ENCODE data around the gene LUM. TPM values are rescaled to one million over a fixed set of nuclear protein-coding genes. Genes with fewer than 3 reads are reported as not detected.

The LUM gene
- total and polyA plus RNA-seq, 5 experiments from 2014 or later: not detected

DNA sequence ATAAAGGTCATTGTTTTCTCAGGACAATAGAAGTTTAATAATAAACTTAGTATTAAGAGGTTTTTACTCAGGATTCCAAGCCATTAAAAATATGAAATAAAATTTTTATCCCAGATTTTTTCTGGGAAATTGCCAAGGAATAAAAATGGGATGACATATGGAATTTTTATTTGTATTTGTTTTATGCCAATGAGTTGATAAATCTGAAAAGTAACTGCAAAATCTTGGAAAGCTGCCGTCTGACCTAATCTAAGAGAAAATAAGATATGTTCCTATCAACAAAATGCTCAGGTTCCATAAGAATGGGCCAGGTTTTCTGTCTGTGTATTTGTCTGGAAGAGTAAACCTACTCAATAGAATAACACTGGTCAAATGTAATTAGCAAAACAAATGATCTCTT, 31.3 kb downstream of the LUM start:
- Mint-ChIP-seq H3K4me1 (no peaks in the 10 kb centered on the region), H3K27me3 (peaks cover 0 to 6% (median 0%) of the 10 kb centered on the region in 5 donors), H3K27ac (no peak overlapping the region), H3K36me3 (no peaks in the 10 kb centered on the region), H3K9me3 (no peaks in the 10 kb centered on the region), H3K4me3 (no peak overlapping the region)
- ATAC-seq: no peak
- POLR2A ChIA-PET: no interaction called here
- no peak for DNase-seq

GRCh38 chr12:91078501-91078900, 32.8 kb downstream of the LUM start:
- Mint-ChIP-seq H3K4me1 (no peaks in the 10 kb centered on the region), H3K27me3 (peaks cover 0 to 10% (median 1%) of the 10 kb centered on the region in 5 donors), H3K4me3 (no peak overlapping the region), H3K27ac (no peak overlapping the region), H3K9me3 (no peaks in the 10 kb centered on the region), H3K36me3 (no peaks in the 10 kb centered on the region)
- POLR2A ChIA-PET: no interaction called here
- ATAC-seq (no peak), DNase-seq (no peak)

GRCh38 chr12:91077228-91077954, 33.9 kb downstream of the LUM start:
- no peak overlapping the region for H3K27ac Mint-ChIP-seq
- no peak for ATAC-seq
- H3K27me3 Mint-ChIP-seq: peaks cover 0 to 10% (median 3%) of the 10 kb centered on the region in 5 donors
- no peaks in the 10 kb centered on the region for H3K36me3 Mint-ChIP-seq
- no peak for DNase-seq
- POLR2A ChIA-PET: no interaction called here
- H3K4me1 Mint-ChIP-seq: no peaks in the 10 kb centered on the region
- H3K4me3 Mint-ChIP-seq: no peak overlapping the region
- H3K9me3 Mint-ChIP-seq: no peaks in the 10 kb centered on the region

DNA sequence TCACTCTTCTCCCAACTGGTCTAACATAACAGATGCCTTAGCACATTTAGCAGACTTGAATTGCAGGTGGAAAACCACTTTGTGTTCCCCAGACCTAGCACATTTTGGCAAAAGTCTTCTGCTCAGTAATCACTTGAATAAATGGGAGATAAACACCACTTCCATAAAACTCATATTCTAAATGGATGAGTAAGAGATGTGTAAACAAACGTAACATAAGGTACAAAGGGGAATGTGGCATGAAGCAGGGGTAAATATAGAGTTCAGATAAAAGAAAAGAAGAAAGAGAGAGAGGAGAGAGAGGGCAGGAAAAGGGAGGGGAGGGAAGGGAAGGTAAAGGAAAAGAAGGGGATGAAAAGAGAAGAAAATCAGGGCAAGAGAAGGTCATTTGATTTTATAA, 36.4 kb downstream of the LUM start:
- POLR2A ChIA-PET: no interaction called here
- no peak for DNase-seq
- peaks cover 0 to 10% (median 3%) of the 10 kb centered on the region in 5 donors for H3K27me3 Mint-ChIP-seq

DNA sequence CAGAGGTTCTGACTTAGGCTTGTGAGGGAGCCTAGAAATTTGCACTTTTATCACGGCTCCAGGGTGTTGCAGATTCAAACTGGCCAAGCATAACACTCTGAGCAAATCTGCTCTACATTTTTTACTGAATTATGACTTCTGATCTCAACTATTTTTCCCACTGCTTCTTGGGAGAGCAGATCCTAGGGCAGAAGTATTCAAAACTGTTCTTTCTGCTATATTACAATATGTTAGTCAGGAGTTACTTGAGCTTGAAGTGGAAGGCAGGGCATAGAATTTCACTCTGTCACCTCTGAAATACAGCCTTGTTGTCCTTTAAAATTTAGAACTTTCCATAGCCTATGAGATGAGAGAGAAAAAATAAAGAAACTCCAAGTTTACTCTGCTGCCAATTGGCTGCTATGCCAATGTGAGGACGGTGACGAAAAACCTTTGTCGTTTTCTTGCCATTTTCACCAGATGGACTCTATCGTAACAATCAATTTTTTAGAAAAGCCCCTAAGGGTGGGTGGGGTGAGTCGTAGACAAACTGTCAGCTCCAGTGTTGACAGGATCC, 37.1 kb downstream of the LUM start:
- ATAC-seq (no peak), DNase-seq (no peak)
- Mint-ChIP-seq H3K4me3 (no peak overlapping the region), H3K27me3 (peaks cover 0 to 10% (median 3%) of the 10 kb centered on the region in 5 donors), H3K9me3 (no peaks in the 10 kb centered on the region), H3K36me3 (no peaks in the 10 kb centered on the region), H3K4me1 (no peaks in the 10 kb centered on the region), H3K27ac (no peak overlapping the region)
- POLR2A ChIA-PET: no interaction called here

More for the DNA sequence above, 36.4 kb downstream of the LUM start:
- no peak overlapping the region for H3K27ac Mint-ChIP-seq
- H3K36me3 Mint-ChIP-seq: no peaks in the 10 kb centered on the region
- no peaks in the 10 kb centered on the region for H3K9me3 Mint-ChIP-seq
- no peaks in the 10 kb centered on the region for H3K4me1 Mint-ChIP-seq
- no peak for ATAC-seq
- H3K4me3 Mint-ChIP-seq: no peak overlapping the region

DNA sequence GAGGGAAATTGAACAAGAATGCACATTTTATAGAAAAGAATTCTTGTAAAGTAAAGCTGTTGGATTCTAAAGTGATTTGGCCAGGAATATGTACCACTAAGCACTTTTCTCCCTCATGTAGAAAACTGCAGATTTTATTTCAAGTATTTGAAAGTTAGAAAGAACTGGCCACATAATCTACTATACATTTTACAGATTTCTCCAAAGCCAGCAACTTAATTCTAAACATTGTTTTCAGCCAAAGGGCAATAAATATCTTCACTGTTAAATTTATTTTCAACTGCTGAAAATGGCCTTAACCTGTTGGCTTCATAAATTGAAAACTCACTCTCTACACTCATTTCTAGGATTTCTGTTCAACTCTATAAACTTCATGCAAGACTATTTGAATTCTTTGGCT, 37.9 kb downstream of the LUM start:
- no peaks in the 10 kb centered on the region for H3K9me3 Mint-ChIP-seq
- H3K27ac Mint-ChIP-seq: no peak overlapping the region
- POLR2A ChIA-PET: no interaction called here
- no peaks in the 10 kb centered on the region for H3K4me1 Mint-ChIP-seq
- ATAC-seq (no peak), DNase-seq (no peak)
- H3K36me3 Mint-ChIP-seq: no peaks in the 10 kb centered on the region
- peaks cover 0 to 10% (median 3%) of the 10 kb centered on the region in 5 donors for H3K27me3 Mint-ChIP-seq
- H3K4me3 Mint-ChIP-seq: no peak overlapping the region

DNA sequence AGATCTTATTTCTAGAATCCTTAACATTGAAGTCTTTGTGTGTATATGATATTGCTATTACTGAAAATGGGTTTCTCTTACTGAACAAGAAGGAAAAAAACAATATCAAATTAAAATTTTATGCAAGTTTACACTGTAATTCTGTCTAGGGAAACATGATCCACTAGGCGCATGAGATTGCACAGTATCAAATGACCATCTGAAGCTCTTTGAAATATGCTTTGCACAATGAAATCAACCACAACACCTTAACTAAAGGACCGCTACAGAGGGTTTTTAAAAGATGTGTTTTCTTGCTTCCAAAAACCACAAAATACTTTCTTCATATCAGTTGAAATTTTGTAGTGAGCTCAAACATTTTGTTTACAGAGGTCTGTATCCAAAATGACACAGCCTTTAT, 38.4 kb downstream of the LUM start:
- H3K9me3 Mint-ChIP-seq: no peaks in the 10 kb centered on the region
- no peak for DNase-seq
- H3K4me1 Mint-ChIP-seq: no peaks in the 10 kb centered on the region
- no peak overlapping the region for H3K27ac Mint-ChIP-seq
- no peak for ATAC-seq
- H3K4me3 Mint-ChIP-seq: no peak overlapping the region
- POLR2A ChIA-PET: no interaction called here
- peaks cover 0 to 10% (median 3%) of the 10 kb centered on the region in 5 donors for H3K27me3 Mint-ChIP-seq
- no peaks in the 10 kb centered on the region for H3K36me3 Mint-ChIP-seq

DNA sequence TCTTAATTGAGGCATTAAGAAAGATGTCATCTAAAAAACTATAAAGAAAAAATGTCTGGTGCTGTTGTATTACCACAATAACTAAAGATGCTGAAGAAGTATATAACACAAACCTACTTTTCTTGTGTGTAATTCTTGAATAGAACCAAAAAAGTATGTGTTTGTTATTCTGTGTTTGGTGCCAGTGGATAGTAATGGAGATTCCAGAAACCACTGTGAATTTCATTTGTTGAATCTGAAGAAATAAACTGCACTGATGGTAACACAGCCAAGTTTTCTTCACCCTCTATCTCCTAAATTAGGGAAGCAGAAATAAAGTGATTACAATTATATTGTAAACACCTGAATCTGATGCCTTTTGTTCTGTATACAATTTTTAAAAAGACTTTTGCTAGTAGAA, 40.4 kb downstream of the LUM start:
- no peaks in the 10 kb centered on the region for H3K9me3 Mint-ChIP-seq
- H3K27ac Mint-ChIP-seq: no peak overlapping the region
- H3K4me1 Mint-ChIP-seq: no peaks in the 10 kb centered on the region
- no peaks in the 10 kb centered on the region for H3K36me3 Mint-ChIP-seq
- H3K4me3 Mint-ChIP-seq: no peak overlapping the region
- DNase-seq (no peak), ATAC-seq (no peak)
- POLR2A ChIA-PET: no interaction called here
- peaks cover 0 to 5% (median 3%) of the 10 kb centered on the region in 5 donors for H3K27me3 Mint-ChIP-seq

- Mint-ChIP-seq H3K27ac (no peak overlapping the region), H3K9me3 (no peaks in the 10 kb centered on the region), H3K36me3 (no peaks in the 10 kb centered on the region), H3K4me1 (no peaks in the 10 kb centered on the region), H3K27me3 (peaks cover 0 to 2% (median 0%) of the 10 kb centered on the region in 5 donors), H3K4me3 (no peak overlapping the region)
- ATAC-seq: no peak
- DNase-seq: no peak
- POLR2A ChIA-PET: no interaction called here
Observed at GRCh38 chr12:91065396-91065795, 45.9 kb downstream of the LUM start.

- Mint-ChIP-seq H3K36me3 (no peaks in the 10 kb centered on the region), H3K27ac (no peak overlapping the region), H3K4me1 (no peaks in the 10 kb centered on the region), H3K27me3 (peaks cover 0 to 2% (median 0%) of the 10 kb centered on the region in 5 donors), H3K4me3 (no peak overlapping the region), H3K9me3 (no peaks in the 10 kb centered on the region)
- no peak for DNase-seq
- no peak for ATAC-seq
- POLR2A ChIA-PET: no interaction called here
Observed at GRCh38 chr12:91064640-91065039, 46.7 kb downstream of the LUM start.

- Mint-ChIP-seq H3K9me3 (no peaks in the 10 kb centered on the region), H3K27ac (no peak overlapping the region), H3K36me3 (no peaks in the 10 kb centered on the region), H3K4me1 (no peaks in the 10 kb centered on the region), H3K4me3 (no peak overlapping the region), H3K27me3 (peaks cover 0 to 3% (median 0%) of the 10 kb centered on the region in 5 donors)
- POLR2A ChIA-PET: no interaction called here
- no peak for ATAC-seq
- DNase-seq: no peak
Observed at GRCh38 chr12:91061091-91061490, 50.2 kb downstream of the LUM start.

GRCh38 chr12:91059211-91059610, 52.1 kb downstream of the LUM start:
- DNase-seq: no peak
- Mint-ChIP-seq H3K27me3 (peaks cover 0 to 3% (median 0%) of the 10 kb centered on the region in 5 donors), H3K27ac (no peak overlapping the region), H3K4me1 (no peaks in the 10 kb centered on the region), H3K9me3 (no peaks in the 10 kb centered on the region), H3K36me3 (no peaks in the 10 kb centered on the region), H3K4me3 (no peak overlapping the region)
- POLR2A ChIA-PET: no interaction called here
- ATAC-seq: no peak

DNA sequence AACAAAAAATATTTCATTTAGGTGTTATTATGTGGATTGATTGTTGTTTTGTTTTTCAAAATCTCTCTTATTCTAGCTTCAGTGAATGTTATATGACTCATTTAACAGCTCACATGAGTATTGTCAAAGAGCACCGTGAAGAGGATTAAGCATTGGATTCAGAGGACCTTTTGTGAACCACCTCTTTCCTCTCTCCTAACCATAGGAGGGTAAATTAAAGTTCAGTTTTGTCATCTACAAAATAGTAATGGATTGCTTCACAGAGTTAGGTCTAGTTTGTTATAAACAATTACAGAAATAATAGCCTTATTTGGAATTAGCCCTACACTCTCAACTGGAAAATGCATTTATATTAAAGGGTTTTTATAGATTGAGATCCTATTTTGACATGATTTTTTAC, 52.5 kb downstream of the LUM start:
- DNase-seq: no peak

More for the DNA sequence above, 52.5 kb downstream of the LUM start:
- Mint-ChIP-seq H3K27me3 (peaks cover 0 to 3% (median 0%) of the 10 kb centered on the region in 5 donors), H3K27ac (no peak overlapping the region), H3K36me3 (no peaks in the 10 kb centered on the region), H3K4me3 (no peak overlapping the region), H3K4me1 (no peaks in the 10 kb centered on the region), H3K9me3 (no peaks in the 10 kb centered on the region)
- ATAC-seq: no peak
- POLR2A ChIA-PET: no interaction called here
